Epithelial cell of prostate (primary cell): ENCODE results near the gene ALDH3B1.

Experiments
- DNase-seq: peaks from one replicate; pipeline ENCODE4 v3.0.0-alpha.2; 2011; ENCODE audit warnings: low read depth, low spot score
- H3K27ac ChIP-seq: fragments of 450-650 bp; 2 replicates; pipeline ENCODE4 v1.5.1; 2017; ENCODE audit warnings: mild to moderate bottlenecking

ALDH3B1 gene

GRCh38 chr11:68056317-68057285, 46.5 kb downstream of the ALDH3B1 start:
- no peak overlapping the region for H3K27ac ChIP-seq
- DNase-seq: no peak

- H3K27ac ChIP-seq: no peak overlapping the region
- DNase-seq: no peak
These were observed 47.7 kb downstream of the ALDH3B1 start for GRCh38 chr11:68057807-68058206.

GRCh38 chr11:68061508-68061907, 51.4 kb downstream of the ALDH3B1 start:
- no peak for DNase-seq
- H3K27ac ChIP-seq: no peak overlapping the region

GRCh38 chr11:68064926-68065325, 54.8 kb downstream of the ALDH3B1 start:
- H3K27ac ChIP-seq: no peak overlapping the region
- no peak for DNase-seq

DNA sequence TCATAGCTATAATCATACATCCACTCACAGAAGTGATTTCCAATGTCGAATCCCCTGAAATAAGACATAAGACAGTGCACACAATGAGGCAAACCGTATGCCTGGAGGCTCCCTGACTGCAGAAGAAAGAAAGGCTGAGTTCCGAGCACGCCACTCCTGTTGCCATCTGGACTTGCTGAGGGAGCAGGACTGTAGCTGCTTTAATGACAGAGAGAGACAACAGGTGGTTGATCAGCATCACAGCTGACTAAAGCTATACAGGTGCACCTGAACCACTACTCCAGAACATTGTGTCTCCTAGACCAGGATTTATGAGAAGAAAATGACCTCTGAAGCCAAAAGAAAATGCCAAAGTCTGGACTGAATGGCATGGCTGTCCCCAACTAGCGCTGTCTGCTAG, 55.7 kb downstream of the ALDH3B1 start:
- no peak for DNase-seq
- no peak overlapping the region for H3K27ac ChIP-seq

- no peak overlapping the region for H3K27ac ChIP-seq
- no peak for DNase-seq
These were observed 56.6 kb downstream of the ALDH3B1 start for GRCh38 chr11:68066742-68067141.

DNA sequence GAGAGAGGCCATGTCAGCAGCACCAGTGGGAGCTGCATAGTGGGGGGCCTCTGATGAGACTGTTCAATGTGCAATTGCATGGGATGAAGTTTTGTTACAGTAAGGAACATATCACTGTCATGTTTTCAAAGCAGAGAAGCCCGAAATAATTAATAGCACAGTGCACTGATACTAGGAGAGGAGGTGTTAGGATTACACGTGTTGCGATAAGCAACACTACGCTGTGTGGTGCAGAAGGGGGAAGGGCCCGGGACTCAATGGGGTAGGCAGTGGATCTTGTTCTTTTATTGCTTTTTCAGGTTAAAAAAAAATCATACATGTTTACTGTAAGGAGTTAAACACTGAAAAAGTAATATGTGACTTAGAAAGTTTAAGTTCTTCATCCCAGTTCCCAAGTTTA, 57.9 kb downstream of the ALDH3B1 start:
- no peak overlapping the region for H3K27ac ChIP-seq
- no peak for DNase-seq

GRCh38 chr11:68071281-68072048, 61.3 kb downstream of the ALDH3B1 start:
- DNase-seq: no peak
- H3K27ac ChIP-seq: no peak overlapping the region

DNA sequence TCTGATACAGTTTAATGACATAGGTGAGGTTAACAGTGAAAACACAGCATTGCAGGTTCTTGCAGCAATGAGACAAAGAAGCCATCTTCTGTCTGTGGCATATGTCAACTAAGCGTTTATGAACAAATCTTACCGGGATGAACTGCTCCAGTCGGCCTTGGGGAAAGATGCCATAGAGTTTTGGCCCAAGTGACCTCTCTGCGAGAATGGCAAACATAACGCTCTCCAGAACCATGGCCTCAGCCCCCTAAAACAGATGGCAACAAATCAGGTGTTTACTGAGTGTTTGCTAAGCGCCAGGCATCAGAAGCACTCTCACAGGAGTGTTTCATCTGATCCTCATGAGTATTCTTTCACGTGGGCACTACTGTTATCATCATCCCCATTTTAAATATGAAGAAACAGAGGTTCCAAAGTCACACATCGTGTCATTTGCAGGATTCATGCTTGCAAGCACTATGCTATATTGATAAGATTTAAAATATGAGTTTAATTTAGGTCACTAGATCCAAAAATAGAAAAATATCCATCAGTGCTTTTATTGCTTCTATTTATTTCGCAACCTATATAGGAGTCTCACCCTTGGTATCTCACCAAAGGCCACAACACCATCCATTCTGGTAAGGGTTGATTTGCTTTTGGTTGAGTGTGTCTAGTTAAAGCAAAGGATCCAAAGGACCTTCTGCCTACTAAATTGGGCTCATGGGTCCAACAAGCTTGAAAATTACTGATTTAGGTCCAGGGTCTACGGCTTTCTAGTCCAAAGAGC, 64.6 kb downstream of the ALDH3B1 start:
- H3K27ac ChIP-seq: no peak overlapping the region
- DNase-seq: no peak

- no peak overlapping the region for H3K27ac ChIP-seq
- no peak for DNase-seq
These were observed 66.4 kb downstream of the ALDH3B1 start for GRCh38 chr11:68076371-68077042.

- no peak overlapping the region for H3K27ac ChIP-seq
- no peak for DNase-seq
These were observed 67.8 kb downstream of the ALDH3B1 start for GRCh38 chr11:68077617-68078582.
